ENCODE results near the gene CACNA2D4.

CACNA2D4 gene

DNA sequence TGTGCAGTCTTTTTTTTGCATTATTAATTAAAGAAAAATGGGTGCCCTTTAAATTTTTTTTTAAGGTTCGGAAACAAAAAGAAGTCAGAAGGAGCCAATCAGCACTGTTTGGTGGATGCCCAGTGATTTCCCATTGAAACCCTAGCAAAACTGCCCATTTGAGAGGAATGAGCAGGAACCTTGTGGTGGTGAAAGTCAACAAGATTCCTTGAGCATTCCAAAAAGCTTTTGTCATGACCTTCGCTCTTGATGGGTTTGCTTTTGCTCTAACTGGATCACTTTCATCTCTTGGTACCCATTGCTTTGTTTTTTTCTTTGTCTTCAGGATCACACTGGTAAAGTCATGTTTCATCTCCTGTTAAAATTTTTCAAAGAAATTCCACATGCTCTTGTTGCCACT lies 173.5 kb downstream of the CACNA2D4 start:
- DNase-seq (ENCODE audit: low read depth): no peak
- H3K4me3 ChIP-seq (ENCODE audit: control insufficient read depth, low read depth, low read length): no peak overlapping the region
- TF ChIP-seq, protein P1, sequence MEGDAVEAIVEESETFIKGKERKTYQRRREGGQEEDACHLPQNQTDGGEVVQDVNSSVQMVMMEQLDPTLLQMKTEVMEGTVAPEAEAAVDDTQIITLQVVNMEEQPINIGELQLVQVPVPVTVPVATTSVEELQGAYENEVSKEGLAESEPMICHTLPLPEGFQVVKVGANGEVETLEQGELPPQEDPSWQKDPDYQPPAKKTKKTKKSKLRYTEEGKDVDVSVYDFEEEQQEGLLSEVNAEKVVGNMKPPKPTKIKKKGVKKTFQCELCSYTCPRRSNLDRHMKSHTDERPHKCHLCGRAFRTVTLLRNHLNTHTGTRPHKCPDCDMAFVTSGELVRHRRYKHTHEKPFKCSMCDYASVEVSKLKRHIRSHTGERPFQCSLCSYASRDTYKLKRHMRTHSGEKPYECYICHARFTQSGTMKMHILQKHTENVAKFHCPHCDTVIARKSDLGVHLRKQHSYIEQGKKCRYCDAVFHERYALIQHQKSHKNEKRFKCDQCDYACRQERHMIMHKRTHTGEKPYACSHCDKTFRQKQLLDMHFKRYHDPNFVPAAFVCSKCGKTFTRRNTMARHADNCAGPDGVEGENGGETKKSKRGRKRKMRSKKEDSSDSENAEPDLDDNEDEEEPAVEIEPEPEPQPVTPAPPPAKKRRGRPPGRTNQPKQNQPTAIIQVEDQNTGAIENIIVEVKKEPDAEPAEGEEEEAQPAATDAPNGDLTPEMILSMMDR (IDR thresholded peaks at IDR 0.05; ENCODE audit: control insufficient read depth, insufficient read depth, low read depth, low read length, missing control alignments): no peak

Data from AG09309 (cell line).